Peyer's patch (tissue), 4 donors: ENCODE data around the gene SPATS2.
A peak's percentile ranks its signal among the peaks of the same experiment; 100 is the strongest.

Experiments used
- POLR2A ChIP-seq, 2 donors: fragments of 450-650 bp; IDR thresholded peaks; one replicate each; pipeline ENCODE4 v1.5.1; 2017; ENCODE audit warnings: antibody characterized with exemption in 2 of 2, mild to moderate bottlenecking in 2 of 2, moderate library complexity in 2 of 2
- TF ChIP-seq, protein P1 (sequence below), 6 experiments: fragments of 450-650 bp in 4 of 6; fragments of 200-600 bp in 2 of 6; sonication (generic) in 1 of 6; IDR thresholded peaks; one replicate each; pipeline ENCODE4 v1.5.1; 2017 to 2019; ENCODE audit warnings: antibody characterized with exemption in 6 of 6, mild to moderate bottlenecking in 3 of 6, moderate library complexity in 1 of 6

DNA sequence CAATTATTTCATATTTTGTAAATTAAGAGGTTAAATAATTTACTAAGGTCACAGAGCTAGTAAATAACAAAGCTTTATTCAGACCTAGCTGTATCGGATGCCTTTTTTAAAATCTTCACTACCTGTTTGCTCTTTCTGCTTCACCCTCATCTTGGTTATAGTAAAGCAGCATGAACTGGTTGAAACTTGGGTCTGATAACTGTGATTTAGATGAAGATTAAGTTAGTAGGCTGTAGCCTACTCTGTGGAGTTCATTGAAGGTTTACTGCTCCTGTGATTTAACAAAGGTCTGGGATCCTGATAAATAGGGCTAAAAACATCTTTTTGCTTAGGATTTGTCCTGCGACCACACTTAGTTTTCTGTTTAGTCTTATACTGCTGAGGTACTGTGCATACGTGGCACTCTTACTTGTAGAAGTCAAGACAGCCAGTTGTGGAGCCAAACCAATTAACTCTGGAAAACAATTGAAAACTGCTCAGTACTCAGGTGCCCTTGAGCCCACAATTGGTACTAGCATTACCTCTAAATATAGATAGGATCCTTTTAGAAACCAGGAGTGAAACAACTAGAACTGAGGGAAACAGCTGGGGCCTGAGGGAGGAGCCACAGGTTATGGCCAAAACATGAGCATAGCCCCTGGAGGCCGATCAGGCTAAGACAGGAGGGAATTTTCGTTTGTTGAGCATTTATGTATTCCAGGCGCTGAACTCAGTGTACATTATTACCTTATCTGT, 2.3 kb downstream of the SPATS2 start:
- TF ChIP-seq, protein P1, sequence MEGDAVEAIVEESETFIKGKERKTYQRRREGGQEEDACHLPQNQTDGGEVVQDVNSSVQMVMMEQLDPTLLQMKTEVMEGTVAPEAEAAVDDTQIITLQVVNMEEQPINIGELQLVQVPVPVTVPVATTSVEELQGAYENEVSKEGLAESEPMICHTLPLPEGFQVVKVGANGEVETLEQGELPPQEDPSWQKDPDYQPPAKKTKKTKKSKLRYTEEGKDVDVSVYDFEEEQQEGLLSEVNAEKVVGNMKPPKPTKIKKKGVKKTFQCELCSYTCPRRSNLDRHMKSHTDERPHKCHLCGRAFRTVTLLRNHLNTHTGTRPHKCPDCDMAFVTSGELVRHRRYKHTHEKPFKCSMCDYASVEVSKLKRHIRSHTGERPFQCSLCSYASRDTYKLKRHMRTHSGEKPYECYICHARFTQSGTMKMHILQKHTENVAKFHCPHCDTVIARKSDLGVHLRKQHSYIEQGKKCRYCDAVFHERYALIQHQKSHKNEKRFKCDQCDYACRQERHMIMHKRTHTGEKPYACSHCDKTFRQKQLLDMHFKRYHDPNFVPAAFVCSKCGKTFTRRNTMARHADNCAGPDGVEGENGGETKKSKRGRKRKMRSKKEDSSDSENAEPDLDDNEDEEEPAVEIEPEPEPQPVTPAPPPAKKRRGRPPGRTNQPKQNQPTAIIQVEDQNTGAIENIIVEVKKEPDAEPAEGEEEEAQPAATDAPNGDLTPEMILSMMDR (IDR thresholded peaks at IDR 0.05), result peak; percentile 21 to 42 (median 31)
- TF ChIP-seq POLR2A (IDR thresholded peaks at IDR 0.05), result no peak
